SK-MEL-5 (cell line): ENCODE data around the gene TMEM138. TPM values are rescaled to one million over a fixed set of nuclear protein-coding genes. Genes with fewer than 3 reads are reported as not detected.

Experiments
- DNase-seq: peaks from one replicate; pipeline ENCODE4 v3.0.0-alpha.2; 2016; ENCODE audit warnings: low read depth, low spot score
- in situ Hi-C: cut with HindIII; loops from 2 replicates; pipeline ENCODE4 v1.10.0; 2016; ENCODE audit warnings: low sequenced_read_pairs, high pct_unique_total_duplicates, low pct_unique_long_range_greater_than_20kb
- total RNA-seq: library from RNA; depleted of rRNA; stranded (reverse); fragments of >200 nt; shearing (Covaris generic); gene quantifications from 2 replicates; pipeline ENCODE4 v1.2.3, GENCODE V29; 2014

TMEM138 gene
- total RNA-seq, 1 experiment from 2014 or later = 37.2 TPM

DNA sequence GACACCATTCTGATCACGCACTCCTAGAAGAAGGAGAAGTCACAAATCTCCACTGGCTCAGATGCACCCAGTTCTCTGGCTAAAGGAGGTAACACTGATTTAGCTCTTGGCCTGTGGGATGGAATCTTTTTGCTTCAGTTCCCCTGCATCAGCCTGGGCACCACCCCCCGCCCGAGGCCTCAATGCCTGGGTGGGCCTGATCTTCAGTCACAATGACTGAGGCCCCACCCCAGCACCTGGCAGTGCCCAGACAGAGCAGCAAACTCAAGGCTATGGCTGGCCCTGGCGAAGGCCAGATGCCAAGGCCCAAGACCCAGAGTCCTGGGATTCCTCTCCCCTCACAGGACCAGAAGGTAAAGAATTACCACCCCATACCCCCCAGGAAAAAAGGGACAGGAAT lies 5.5 kb upstream of the TMEM138 start:
- in situ Hi-C loops = no loop called here
- DNase-seq = no peak

- in situ Hi-C loops = no loop called here
- DNase-seq = no peak
Observed at GRCh38 chr11:61357233-61357893, 4.8 kb upstream of the TMEM138 start.

- no peak for DNase-seq
- in situ Hi-C loops = no loop called here
Observed at GRCh38 chr11:61357894-61358239, 4.3 kb upstream of the TMEM138 start.

DNA sequence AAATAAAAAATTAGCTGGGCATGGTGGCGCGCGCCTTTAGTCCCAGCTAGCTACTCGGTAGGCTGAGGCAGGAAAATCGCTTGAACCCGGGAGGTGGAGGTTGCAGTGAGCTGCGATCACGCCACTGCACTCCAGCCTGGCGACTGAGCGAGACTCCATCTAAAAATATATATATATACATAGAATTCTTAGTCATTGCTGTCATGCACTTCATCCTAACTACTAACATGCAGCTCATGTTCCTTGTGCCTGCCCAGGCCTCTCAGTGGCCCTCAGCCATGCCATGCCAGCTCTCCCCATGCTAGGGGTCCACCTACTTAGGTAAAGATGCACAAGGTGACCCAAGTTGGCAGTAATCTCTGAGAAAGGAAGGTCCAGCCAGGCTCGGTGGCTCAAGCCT lies 3.6 kb upstream of the TMEM138 start:
- in situ Hi-C loops = no loop called here
- DNase-seq = no peak

DNA sequence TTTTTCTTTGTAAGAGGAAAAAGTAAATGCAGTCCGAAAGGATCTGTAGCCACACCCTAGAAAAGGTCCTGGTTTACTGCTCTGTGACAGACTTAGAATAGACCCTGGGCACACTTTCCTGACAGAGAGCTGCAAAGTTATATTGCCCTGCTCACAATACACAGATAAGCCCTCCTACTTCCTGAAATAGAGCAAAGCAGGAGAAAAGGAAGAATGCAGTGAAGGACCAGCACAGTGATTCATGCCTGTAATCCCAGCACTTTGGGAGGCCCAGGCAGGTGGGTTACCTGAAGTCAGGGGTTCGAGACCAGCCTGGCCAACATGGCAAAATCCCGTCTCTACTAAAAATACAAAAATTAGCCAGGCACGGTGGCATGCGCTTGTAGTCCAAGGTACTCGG lies 2.7 kb upstream of the TMEM138 start:
- no peak for DNase-seq
- in situ Hi-C loops = no loop called here

- in situ Hi-C loops = no loop called here
- DNase-seq = no peak
Observed at GRCh38 chr11:61361237-61361740, 885 bp upstream of the TMEM138 start.

GRCh38 chr11:61362542-61362875 lies 335 bp downstream of the TMEM138 start:
- peak; percentile 44 for DNase-seq
- in situ Hi-C loops = no loop called here

DNA sequence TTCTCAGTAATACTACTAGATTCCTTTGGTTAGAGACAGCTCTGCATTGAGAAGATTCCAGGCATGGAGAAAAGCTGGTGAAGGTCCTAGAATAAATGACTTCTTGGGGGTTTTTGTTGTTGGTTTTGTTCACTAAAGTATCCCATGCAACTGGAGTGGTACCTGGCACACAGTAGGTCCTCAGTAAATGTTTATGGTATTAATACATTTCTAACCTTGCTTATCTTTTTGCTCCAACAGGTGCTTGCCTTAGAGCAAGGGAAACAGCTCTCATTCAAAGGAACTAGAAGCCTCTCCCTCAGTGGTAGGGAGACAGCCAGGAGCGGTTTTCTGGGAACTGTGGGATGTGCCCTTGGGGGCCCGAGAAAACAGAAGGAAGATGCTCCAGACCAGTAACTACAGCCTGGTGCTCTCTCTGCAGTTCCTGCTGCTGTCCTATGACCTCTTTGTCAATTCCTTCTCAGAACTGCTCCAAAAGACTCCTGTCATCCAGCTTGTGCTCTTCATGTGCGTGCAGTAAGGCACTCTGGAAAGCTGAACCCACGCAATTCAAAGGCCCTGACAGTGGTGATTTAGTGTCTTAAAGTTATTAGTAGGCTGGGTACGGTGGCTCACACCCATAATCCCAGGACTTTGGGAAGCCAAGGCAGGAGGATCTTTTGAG lies 2.0 kb downstream of the TMEM138 start:
- in situ Hi-C loops = no loop called here
- DNase-seq = no peak

DNA sequence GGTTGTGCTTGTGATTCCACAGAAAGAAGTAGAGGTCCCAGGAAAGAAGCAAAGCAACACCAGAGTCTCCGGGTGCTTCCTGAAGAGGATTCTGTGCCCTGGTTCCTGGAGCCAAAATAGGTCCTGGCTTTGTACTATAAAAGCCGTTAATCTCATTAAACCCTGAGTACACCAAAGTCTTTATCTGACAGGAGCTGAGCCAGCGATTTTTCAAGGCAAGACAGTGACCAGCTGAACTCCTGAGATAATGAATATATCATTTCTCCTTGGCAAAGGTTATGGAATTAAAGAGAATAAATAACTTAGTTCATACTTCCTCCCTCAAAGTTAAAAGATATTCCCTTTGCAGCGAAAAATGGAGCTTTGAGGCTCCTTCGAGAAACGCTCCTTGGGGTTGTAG lies 5.2 kb downstream of the TMEM138 start:
- no peak for DNase-seq
- in situ Hi-C loops = no loop called here

DNA sequence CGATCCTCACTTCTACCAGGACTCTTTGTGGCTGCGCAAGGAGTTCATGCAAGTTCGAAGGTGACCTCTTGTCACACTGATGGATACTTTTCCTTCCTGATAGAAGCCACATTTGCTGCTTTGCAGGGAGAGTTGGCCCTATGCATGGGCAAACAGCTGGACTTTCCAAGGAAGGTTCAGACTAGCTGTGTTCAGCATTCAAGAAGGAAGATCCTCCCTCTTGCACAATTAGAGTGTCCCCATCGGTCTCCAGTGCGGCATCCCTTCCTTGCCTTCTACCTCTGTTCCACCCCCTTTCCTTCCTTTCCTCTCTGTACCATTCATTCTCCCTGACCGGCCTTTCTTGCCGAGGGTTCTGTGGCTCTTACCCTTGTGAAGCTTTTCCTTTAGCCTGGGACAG lies 6.5 kb downstream of the TMEM138 start:
- no peak for DNase-seq
- in situ Hi-C loops = no loop called here

- DNase-seq = peak; percentile 32
- in situ Hi-C loops = no loop called here
Observed at GRCh38 chr11:61369372-61370348, 7.5 kb downstream of the TMEM138 start.

GRCh38 chr11:61370349-61371005 lies 8.3 kb downstream of the TMEM138 start:
- in situ Hi-C loops = no loop called here
- DNase-seq = no peak

DNA sequence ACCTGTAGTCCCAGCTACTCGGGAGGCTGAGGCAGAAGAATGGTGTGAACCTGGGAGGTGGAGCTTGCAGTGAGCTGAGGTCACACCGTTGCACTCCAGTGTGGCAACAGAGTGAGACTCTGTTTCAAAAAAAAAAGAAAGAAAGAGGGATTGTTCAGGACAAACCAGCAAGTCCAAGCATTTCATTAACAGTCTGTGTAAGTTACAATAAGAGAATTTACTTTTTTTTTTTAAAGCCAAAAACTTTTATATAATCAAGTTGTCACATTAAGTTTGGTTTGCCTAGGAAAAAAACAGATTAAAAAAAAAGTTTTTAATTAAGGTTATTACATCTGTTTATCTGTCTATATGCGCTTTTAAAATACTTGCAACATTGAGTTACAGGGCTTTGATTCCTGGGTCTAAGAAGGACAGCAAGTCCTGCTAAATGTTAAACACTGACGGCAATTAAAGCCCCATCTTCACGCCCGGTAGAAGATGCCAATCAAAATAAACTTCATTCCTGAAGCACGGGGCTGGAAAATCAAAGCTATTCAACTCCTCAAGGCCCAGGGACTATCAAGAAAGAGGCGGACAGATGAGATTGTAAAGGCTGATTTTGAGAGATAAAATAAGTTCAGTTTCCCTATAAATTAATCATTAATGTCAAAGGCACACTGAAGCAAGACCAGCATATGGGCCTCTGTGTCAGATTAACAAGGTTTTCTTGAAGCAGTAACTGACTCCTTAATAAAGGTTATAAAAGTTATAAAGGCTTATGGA lies 10.7 kb downstream of the TMEM138 start:
- in situ Hi-C loops = no loop called here
- DNase-seq = no peak

DNA sequence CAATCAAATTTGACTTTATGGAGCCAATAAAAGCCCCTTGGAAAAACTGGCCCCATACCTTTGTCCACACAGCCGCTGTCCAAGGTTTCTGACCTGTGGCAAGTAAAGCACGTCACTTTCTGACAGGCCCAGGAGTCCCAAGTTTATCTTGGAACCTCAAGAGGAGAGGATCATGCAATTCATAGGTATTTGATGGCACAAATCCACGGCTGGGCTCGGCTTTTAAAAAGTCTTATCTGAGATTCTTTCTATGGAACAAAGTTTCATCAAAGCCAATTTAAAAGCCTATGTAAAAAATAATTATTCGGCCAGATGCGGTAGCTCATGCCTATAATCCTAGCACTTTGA lies 13.6 kb downstream of the TMEM138 start:
- no peak for DNase-seq
- in situ Hi-C loops = no loop called here

DNA sequence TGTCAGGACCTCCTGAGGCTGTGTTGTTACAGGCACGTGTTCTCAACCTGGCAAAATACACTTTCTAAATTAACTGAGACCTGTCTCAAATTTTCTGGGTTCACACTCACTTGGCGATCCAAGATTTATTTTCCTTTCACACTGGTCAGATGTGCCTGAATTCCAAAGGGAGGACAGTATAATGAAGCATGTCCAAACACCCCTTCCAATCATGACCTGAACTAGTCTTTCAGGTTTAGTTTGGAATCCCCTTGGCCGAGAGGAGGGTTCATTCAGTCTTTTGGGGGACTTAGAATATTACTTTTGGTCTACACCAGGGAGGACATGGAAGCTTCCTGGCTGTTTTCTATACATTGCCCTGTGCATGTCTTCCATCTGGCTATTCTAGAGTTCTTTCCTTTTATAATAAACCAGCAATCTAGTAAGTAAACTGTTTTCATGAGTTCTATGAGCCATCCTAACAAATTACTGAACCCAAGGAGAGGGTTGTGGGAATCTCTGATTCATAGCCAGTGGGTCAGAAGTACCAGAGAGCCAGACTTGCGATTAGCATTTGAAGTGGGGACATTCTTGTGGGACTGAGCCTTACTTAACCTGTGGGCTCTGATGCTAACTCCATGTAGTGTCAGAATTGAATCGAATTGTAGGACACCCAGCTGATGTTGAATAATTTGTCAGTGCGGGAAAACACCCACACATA lies 15.4 kb downstream of the TMEM138 start:
- in situ Hi-C loops = no loop called here
- no peak for DNase-seq

DNA sequence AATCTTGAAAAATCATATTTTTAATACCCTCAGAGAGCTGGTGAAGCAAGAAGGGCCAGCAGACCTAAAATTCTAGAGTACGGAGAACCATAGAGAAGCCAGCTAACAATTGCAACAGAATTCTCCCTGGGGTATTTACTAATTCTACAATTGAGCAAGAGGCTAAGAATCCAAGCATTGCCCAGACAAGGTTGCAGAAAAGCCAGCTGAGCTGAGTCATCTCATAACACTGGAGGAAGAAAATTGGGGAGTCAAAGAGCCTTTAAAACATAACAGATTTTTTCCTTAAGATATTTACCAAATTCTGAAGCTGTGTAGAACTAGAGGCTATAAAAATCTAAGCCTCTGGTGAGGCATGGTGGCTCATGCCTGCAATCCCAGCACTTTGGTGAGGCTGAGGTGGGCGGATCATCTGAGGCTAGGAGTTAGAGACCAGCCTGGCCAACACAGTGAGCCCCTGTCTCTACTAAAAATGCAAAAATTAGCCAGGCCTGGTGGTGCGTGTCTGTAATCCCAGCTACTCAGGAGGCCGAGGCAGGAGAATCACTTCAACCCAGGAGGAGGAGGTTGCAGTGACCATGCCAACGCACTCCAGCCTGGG lies 16.6 kb downstream of the TMEM138 start:
- in situ Hi-C loops = no loop called here
- DNase-seq = no peak

DNA sequence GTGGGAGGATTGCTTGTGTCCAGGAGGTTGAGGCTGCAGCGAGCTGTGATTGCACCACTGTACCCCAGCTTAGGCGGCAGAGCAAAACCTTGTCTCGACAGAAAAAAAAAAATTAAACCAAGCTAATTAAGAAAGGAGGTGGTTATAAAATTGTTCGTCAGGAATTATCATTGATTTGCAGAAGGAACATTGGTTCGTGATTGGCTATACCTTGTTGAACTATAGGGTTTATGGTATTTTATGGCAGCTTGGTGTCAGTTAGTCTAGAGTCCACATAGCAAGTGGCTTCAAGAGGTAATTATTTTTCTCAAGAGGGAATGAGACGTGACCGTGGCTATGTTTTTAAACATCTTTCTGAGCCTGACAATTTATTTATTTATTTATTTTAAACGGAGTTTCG lies 18.7 kb downstream of the TMEM138 start:
- DNase-seq = no peak
- in situ Hi-C loops = no loop called here
